CD4-positive, alpha-beta T cell treated with Interferon gamma for 1 hour (primary cell): ENCODE data around the gene EPHA6.

Experiments
- DNase-seq: peaks from one replicate; pipeline ENCODE4 v3.0.0-alpha.2; 2020

Gene EPHA6

DNA sequence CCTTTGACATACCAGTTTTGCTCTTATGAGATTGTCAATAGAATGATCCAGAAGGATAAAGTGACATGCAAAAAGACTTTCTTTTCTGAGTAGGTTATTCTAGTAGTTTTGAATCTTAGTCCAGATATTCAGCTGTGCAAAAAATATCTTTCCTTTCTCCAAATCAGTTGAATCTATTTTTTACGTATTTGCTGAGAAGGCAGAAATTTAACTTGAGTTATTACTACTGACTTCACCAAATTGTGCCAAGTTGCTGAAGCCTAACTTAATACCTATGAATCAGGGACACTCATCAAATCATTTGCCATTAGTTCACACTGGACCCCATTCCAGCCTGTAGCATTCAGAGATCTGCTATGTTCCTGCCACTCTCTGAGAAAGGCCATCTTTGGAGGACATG, 215.6 kb downstream of the EPHA6 start:
- DNase-seq: no peak

DNA sequence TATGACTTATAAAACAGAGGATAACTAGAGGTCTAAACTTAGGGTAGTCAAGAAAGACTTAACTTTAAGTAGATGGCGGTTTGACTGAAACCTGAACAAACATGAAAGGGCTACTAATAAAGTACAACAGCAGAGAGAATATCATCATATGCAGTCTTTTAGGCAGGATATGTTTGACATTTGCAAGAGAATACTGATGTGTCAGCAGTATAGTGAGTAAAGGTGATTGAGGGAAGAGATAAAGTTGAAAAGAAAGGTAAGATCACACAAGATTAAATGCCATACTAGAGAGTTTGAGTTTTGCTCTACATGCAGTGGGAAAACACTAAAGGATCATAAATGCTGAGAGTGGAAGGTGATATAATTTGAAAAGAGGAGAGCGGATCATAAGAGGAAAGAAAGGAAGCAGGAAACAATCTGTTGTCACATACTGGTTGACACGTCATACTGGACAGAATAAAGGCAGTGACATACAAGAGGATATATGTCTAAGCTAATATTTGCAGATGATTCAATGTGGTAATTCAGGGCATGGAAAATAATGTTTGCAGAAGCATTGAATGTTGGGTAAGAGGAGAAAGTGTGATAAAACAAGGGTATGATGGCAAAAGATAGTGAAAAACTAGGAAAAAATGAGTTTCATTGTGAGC, 223.0 kb downstream of the EPHA6 start:
- no peak for DNase-seq

DNA sequence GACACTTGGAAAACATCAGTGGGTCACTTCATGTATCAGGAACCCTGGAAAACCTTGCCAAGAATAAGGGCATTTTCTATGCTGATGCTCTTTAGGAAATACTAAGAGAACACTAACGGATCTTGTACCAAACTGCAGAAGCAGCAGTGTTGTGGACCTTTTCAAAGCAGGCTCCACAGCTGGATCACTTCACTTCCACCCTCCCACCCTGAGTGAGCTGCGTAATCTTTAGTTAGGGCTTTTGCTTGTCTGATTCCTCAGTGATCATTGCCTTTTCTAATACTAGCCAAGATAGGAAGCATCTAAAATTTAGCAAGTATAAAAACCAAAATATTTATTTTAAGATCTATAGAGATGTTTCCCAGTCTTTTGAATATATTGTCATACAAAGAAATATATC, 229.0 kb downstream of the EPHA6 start:
- no peak for DNase-seq

DNA sequence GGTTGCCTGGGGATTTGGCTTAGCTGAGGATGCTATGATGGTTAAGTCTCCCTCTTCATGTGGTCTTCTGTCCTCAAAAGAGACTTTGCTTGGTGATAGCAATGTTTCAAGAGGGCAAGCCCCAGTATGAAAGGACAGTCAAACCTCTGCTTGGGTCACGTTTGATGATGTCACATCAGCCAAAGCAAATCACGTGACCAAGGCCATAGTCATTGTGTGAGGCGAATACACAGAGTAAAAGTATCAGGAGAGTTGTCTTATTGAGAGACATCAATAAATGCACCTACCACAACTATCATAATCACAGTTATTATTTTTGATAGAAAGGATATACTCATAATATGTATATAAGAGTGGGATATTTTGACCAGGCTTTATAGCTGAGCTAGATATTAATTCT, 243.0 kb downstream of the EPHA6 start:
- no peak for DNase-seq

DNA sequence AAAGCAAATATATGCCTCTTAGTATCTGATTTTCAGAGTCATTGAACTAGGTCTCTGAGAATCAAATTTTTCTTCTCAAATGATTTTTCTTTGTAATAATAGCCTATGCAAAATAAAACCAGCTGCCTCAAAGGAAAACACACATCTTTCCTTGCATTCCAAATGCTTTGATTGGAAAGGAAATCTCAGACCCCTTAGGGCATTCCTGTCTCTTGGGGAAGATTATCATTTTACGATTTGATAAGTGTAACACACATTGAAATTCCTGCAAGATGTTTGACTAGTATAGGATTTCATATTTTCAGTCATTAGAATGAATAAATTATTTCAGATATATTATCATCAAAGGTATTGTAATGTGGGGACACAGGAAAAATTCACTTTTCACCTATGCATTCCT, 244.8 kb downstream of the EPHA6 start:
- DNase-seq: no peak

DNA sequence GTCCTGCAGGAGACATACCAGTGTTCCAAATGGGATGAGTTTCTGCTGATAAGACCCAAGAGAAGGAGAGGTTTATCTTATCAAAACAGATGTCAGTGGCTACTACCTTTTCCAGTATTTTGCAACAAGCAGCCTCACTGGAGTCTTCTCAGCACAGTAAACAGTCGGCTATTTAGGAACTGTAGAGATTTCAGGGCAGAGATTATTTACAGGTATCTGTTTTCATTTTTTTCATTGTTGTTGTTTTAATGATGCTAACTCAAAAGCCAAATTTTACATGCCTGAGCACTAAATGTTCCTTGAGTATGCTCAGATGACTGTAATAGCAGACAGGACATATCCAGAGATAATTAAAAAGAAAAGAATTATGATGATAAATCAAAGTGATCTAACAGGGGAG, 252.1 kb downstream of the EPHA6 start:
- DNase-seq: no peak

DNA sequence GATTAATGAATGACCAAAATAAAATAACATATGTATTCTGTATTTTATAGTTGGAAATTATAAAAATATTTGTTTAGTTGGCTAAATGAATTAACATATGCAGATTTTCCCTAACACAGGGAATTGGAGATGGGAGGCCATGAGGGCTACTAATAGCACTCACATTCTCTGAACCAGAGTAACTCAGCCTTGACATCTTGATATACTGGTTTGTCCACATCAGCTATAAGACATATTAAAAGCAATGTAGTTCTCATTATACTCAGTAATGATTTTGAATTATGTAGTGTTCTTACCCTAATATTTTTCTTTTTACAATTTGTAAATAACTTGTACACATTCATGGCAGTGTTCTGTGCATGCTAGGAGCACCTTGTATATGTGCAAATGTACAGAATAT, 255.9 kb downstream of the EPHA6 start:
- no peak for DNase-seq

DNA sequence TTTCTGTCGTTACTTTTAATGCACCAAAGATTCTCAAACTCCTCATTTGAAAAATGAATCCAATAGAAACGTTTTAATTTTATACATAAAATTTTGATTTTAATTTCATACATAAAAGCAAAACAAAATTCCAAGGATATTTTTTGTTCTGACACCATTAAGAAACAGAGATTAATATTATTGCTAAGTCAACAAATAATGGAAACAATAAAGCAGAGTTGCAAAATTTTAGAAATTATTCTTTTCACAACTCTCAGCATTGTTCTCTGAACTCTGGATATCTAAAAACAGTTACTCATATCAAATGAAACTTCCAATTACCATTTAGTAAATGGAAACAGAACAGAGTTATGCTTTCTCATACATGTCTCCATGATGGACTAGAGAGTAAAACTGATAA, 260.2 kb downstream of the EPHA6 start:
- DNase-seq: no peak

DNA sequence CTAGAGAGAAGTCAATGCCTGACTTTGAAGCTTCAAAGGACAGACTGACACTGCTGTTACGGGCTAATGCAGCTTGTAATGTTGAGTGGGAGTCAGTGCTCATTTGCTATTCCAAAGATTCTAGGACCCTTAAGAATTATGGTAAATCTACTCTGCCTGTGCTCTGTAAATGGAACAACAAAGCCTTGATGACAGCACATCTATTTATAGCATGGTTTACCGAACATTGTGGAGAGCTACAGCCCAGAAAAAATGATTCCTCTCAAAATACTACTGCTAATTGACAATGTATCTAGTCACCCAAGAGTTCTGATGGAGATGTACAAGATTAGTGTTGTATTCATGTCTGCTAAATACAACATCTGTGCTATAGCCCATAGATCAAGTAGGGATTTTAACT, 262.3 kb downstream of the EPHA6 start:
- DNase-seq: no peak

DNA sequence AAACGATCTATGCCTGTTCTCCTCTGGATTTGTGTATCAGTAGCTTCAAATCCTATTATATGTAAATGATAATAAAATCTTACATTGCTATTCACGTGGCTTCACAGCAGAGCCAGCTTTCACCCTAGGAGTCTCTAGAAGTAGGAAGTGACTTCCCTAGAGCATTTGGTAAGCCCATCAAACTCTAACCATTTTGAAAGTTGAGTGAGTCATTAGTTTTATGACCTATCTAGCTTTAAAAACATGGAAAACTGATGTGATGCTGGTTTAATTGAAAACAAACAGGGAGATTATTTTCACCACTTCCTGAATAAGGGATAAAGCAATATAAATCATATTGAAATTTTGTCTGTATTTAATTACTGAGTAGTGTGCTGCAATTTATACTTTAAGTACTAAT, 275.2 kb downstream of the EPHA6 start:
- no peak for DNase-seq

DNA sequence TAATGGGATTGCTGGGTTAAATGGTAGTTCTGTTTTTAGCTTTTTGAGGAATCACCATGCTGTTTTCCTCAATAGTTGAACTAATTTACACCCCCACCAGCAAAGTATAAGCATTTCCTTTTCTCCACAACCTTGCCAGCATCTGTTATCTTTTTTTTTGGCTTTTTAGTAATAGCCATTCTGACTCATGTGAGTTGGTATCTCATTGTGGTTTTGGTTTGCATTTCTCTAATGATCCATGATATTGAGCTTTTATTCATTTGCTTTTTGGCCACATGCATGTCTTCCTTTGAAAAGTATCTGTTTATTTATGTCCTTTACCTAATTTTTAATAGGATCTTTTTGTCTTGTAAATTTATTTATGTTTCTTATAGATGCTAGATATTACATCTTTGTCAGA, 288.2 kb downstream of the EPHA6 start:
- DNase-seq: no peak

DNA sequence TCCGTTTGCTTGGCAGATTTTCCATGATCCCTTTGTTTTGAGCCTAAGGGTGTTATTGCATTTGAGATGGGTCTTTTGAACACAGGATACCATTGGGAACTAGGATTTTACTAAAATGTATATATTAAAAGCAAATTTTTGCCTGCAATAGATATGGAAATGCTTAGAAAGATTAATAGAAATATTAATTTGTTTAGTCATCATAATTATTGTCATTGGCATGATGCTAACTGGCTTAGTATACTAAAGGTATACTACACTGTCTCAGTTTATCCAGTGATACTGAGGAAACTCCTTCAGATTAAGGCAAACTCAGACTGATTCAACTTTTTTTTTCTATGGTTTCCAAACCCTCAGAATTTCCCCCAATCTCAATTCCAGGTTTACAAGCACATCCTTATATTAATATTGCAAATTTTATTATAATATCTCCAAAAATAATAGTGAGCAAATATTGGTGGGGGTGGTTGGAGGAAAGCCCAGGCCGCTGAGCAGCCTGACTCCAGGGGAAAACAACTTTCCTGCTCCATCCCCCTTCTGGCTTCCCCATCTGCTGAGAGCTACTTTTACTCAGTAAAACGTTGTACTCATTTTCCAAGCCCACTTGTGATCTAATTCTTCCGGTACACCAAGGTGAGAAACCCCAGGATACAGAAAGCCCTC, 291.7 kb downstream of the EPHA6 start:
- DNase-seq: no peak

DNA sequence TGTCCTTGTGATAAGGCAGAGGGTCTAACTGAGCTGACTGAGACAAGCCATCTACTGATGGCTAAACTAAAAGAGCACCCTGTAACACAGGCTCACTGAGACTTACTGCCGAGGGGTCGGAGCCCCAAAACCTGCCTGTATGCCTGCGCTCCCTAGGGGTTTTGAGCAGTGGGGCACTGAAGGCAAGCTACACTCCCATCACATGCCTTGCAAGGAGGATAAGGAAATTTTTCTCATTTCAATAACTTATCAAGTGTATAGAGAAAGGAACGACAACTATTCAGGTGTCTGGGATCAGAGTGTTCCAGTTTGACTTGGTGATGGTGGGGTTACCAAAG, 292.2 kb downstream of the EPHA6 start:
- no peak for DNase-seq

DNA sequence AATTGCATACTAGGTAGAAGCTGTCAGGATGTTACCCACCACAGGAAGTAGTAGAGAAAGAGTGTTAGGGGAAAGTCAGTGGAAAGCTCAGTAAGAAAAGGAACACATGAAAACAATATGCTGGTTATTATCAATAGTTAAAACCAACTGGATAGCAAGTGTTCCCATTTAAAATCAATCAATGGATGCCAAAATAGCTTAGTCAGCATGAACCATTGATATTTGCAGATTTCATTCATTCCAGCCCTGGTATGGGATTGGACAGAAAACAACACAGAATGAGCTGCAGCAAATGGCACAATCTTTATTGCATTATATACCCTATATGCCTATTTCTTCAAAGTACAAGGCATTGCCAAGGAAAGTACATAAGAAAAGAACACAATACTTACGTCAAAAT, 293.7 kb downstream of the EPHA6 start:
- DNase-seq: no peak

DNA sequence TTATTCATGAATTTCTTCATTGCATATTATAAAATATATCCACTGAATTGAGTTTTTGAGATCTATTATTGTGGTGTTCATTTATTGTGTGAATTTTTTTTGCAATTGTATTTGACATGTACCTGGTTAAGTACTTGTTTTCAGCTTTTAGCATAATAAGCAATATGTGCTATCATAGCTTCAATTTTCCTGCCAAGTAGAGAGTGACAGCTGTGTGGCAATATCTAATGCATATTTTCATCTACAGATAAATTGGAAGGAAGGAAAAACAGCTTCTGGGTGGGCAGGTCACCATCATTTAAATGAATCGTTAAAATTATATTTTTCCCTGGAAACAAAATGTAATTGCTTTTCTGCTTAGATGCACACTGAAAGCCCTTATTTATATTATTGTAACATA, 296.9 kb downstream of the EPHA6 start:
- no peak for DNase-seq

DNA sequence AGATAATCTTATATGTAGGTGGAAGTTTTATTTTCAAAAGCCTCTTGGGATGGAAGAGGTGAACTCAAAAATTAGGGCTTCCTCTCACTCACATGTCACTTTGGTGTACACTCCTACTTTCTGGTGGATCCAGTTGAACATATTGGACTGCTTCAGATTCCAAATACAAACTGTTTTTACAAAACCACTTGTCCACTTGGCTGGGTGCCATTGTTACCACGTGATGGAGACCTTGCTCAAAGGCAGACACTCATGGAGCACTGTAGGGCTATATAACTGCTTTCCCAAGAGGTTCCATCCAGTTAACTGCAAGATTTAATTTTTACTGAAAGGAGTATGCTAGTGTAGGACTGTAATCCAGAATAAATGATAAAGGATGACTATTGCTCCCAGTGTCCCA, 307.0 kb downstream of the EPHA6 start:
- DNase-seq: no peak

DNA sequence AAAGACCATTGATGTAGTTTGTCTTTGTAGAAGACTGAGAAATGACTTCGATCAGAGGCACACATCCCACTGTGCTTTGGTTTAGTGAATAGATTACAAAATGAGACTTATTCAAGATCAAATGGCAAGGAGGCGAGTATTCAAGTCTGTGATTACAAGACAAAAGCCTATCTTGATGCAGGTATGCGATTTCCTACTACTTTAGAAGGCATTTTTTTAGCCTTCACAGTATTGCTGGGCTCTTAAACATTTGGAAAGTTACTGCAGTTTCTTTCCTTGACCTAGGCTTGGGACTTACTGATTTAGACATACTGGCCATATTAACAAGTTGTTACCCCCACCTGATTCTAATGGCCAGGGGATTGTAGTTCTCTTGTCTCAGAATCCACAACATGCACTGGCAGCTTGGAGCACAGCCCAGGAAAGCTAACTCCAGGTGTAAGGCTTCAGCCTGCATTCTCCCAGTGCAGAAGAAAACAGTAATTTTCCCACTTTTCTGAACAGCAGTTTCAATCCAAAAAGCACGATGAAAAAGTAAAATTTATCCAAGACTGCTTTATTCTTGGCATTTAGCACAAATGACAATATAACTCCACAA, 311.6 kb downstream of the EPHA6 start:
- no peak for DNase-seq

DNA sequence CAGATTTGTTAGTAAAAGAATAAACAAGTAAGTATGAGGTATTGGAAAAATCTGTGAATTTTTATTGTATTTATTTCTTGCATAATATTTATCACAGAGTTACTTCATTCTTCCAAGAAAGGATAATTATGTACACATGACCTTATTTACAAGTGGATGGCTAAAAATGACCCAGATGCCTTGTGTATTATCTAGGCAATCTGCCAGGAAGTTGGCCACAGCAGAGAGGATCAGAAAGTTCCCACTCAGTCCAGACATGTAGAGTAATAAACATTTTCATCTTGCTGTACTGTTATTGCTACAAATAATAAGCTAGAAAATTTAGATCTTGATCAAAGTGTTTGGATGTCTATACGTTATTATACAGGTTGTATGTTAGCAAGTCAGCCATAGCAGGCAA, 317.1 kb downstream of the EPHA6 start:
- no peak for DNase-seq

DNA sequence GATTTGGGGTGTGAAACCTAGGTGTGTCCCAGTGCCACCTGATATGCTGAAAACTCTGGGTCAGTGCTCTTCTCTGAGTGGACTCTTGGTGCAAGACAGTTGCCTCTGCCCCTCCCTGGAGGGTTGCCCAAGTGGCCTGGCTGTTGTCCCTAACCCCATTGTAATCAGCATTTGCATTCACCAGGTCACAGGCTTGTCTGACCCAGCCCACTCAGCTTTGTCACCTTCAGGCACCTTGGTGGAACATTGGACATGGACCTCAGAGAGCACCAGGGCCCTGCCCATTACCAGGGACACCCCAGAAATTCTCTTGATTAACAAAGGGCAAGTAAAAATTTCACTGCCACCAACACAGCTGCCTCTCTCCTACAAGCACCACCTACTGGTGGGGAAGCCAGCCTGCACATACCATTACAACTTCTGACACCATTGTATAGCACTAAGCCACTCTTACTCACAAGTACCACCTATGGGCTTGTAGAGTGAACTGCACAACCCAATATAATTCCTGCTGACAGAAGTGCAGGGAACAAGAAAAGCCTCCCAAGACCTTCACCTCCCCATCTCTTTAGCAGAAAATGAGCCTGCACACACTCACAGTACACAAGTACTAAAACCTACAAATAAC, 324.6 kb downstream of the EPHA6 start:
- no peak for DNase-seq

DNA sequence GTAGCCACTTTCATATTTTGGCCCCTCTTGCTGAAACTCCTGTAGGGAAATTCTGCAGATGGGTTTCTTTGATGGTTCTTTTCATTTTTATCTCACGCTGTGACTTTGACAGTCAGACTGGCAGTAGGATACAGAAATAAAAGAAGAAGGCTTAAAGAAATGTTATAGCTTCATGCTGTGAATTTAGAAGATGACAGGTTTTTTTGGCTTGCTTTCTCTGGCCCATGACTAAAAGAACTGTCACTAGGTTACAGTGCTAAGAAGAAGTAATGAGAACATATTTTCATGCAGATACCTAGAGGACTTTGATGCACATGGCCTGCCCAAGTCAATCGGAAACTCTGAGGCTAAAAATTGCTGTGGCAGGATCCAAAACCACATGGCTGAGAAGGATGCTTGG, 334.5 kb downstream of the EPHA6 start:
- no peak for DNase-seq

DNA sequence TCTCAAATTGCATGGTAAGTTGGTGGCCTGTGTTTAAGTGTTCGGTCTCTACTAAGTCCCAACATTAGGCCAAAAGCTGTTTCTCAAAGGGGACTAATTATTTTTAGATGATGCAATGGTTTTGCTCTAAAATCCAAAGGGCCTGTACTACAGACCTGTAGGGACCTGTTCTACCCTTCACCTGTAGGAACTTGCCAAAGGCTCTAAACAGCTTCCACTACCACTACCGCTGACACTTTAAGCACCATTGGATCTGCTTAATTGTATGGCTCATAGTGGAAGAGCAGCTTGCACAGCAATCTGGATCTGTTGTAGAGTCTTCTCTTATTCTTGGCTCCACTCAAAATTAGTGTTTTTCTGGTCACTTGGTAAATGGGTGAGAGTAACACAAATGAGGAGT, 346.8 kb downstream of the EPHA6 start:
- DNase-seq: no peak

DNA sequence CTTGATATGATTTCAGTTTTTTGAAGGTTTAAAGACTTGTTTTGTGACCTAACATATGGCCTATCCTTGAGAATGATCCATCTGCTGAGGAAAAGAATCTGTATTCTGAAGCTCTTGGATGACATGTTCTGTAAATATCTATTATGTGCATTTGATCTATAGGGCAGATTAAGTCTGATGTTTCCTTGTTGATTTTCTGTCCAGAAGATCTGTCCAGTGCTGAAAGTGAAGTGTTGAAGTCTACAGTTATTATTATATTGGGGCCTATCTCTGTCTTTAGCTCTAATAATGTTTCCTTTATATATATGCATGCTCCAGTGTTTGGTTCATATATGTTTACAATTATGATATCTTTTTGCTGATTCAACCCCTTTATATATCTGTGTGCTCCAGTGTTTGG, 362.8 kb downstream of the EPHA6 start:
- no peak for DNase-seq

DNA sequence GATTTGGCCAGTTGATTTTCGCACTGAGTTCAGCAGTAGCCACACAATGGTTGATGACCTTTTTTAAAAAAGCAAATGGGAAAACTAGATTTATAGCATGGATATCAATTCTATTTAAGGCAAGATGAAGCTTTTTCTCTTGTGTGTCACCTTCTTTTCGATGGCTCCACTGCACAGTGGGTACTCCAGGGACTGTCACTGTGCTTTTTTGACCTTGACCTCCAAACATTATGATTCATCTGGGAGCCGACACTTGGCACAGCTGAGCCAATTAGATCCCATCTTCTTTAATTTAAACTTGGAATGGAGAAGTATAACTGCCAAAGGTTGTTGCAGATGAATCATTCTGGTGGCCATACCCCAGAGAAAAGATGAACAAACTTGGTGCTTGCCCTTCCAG, 367.3 kb downstream of the EPHA6 start:
- DNase-seq: no peak

DNA sequence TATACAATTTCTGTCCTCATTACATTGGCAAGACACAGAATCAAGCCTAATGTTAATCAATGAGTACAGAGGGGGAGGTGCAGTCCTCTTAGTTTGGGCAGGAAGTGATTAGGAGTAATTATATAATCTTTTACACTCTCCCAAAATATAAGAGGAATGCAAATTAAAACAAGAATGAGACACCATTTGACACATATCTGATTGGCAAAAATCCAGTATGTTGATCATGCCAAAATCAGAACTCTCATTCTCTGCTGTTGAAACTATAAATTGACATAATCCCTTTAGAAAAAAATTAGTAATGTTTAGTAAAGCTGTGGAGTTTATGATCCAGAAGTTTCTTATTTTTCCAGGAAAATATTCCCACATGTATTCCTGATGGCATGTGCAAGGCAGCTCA, 373.4 kb downstream of the EPHA6 start:
- no peak for DNase-seq

DNA sequence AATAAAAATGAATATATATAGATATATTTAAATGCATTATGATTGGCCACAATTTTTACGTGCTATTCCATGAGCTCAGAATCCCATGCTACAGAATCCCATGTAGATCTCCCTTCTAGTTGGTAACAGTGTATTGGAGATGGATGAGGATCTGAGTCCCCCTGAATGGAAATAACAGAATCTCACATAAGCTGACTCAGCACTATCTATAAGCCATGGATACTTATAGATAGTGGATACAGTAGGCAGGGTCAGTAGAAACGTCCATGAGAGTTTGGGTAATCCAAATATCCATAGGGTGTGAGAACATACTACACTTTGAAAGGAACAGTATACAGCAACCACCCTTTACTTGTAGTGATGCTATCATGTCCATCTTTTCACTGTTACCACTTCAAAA, 375.4 kb downstream of the EPHA6 start:
- no peak for DNase-seq
